ENCODE measurements around the gene RSBN1L.

DNA sequence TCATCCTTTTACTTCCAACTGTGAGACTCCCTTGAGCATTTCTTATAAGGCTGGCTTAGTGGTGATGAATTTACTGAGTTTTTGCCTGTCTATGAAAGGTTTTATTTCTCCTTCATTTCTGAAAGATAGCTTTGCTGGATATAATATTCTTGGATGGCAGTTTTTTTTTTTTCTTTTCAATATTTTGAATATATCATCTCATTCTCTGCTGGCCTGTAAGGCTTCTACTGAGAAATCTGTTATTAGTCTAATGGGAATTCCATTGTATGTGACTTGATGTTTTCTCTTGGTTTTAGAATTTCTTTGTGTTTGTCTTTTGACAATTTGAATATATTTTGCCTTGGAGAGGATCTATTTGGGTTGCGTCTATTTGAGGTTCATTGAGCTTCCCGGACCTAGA, 124.7 kb downstream of the RSBN1L start:
- TF ChIP-seq EP300 (IDR thresholded peaks at IDR 0.05) = no peak
- TF ChIP-seq, protein P1, sequence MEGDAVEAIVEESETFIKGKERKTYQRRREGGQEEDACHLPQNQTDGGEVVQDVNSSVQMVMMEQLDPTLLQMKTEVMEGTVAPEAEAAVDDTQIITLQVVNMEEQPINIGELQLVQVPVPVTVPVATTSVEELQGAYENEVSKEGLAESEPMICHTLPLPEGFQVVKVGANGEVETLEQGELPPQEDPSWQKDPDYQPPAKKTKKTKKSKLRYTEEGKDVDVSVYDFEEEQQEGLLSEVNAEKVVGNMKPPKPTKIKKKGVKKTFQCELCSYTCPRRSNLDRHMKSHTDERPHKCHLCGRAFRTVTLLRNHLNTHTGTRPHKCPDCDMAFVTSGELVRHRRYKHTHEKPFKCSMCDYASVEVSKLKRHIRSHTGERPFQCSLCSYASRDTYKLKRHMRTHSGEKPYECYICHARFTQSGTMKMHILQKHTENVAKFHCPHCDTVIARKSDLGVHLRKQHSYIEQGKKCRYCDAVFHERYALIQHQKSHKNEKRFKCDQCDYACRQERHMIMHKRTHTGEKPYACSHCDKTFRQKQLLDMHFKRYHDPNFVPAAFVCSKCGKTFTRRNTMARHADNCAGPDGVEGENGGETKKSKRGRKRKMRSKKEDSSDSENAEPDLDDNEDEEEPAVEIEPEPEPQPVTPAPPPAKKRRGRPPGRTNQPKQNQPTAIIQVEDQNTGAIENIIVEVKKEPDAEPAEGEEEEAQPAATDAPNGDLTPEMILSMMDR (IDR thresholded peaks at IDR 0.05) = no peak
- no peak for TF ChIP-seq POLR2AphosphoS5 (IDR thresholded peaks at IDR 0.05)
- TF ChIP-seq POLR2A (IDR thresholded peaks at IDR 0.05) = no peak

All from gastroesophageal sphincter (tissue), 3 donors.